ENCODE results near the gene CTIF.

DNA sequence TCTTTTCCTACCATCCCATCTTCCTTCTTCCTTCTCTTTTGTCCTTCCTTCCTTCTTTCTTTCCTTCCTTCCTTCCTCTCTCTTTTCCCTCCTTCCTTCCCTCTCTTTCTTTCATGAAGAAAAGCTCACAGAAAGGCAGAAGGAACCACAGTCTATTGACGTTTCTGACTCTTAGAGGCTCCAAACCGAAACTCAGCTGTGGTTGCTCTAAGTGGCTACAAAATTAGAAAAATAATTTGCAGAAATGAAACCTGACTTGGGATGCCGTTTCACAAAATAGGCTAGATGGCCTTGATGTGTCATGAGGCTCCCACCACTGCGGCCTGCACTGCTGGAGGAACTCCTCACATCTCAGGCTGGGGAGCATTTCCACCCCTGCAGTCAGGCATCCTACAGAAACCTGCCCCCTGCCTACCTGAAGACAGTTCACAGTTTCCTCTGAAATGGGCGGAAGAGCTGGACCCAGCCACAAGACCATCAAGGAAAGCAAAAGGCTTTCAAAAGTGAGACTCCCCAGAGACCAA, 246.3 kb downstream of the CTIF start:
- TF ChIP-seq POLR2A (IDR thresholded peaks at IDR 0.05; ENCODE audit: low read depth, low read length) (no peak), TAF1 (IDR thresholded peaks at IDR 0.05; ENCODE audit: borderline replicate concordance, low read depth, low read length) (no peak)
